ENCODE measurements around the gene CD74. TPM values are rescaled to one million over a fixed set of nuclear protein-coding genes. Genes with fewer than 3 reads are reported as not detected.

The CD74 gene
- total RNA-seq, 6 donors from 2014 or later, result 957 to 4,783 (median 3,180) TPM

DNA sequence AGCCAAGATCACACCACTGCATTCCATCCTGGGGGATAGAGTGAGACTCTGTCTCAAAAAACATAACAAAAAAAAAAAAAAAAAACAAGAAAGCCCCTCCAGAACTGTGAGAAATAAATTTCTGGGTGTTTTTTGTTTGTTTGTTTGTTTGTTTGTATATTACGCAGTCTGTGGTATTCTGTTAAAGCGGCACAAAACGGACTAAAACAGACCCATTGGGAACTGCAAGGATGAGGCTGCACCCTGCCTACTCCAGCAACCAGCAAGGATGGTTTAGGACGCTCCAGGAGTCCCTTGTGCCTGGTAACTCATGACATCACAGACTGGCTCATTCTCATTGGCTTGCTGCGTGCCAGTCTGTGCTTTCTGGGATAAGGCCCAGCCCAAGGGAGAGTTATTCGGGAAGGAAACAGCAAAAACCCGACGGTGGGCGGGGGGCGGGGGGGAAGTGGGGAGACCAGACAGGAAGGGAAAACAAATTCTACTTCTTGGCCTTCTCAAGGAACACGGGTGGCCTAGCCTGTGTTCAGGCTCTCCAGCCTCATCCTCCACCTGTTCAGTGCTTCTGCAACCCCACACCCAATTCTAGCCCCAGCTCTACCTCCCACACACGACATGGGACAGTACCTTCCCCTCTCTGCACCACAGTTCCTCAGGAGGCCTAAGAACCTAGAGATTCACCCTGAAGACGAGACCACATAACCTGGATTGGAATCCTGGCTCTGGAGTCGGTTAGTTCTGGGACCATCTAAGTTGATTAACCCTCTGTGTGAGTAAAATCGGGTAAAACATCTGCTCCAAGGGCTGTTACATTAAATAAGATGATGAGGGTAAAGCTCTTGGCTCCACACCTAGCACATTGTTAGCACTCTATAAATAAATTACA, 2.8 kb downstream of the CD74 start:
- peak overlapping the region; percentile 93 to 95 (median 94) for H3K27ac ChIP-seq
- no peak for TF ChIP-seq EP300 (IDR thresholded peaks at IDR 0.05)
- peak in 2 of 4 donors; percentile 23 to 78 for TF ChIP-seq POLR2A (IDR thresholded peaks at IDR 0.05)
- peak; percentile 24 to 40 for TF ChIP-seq POLR2AphosphoS5 (IDR thresholded peaks at IDR 0.05)
- TF ChIP-seq, protein P1, sequence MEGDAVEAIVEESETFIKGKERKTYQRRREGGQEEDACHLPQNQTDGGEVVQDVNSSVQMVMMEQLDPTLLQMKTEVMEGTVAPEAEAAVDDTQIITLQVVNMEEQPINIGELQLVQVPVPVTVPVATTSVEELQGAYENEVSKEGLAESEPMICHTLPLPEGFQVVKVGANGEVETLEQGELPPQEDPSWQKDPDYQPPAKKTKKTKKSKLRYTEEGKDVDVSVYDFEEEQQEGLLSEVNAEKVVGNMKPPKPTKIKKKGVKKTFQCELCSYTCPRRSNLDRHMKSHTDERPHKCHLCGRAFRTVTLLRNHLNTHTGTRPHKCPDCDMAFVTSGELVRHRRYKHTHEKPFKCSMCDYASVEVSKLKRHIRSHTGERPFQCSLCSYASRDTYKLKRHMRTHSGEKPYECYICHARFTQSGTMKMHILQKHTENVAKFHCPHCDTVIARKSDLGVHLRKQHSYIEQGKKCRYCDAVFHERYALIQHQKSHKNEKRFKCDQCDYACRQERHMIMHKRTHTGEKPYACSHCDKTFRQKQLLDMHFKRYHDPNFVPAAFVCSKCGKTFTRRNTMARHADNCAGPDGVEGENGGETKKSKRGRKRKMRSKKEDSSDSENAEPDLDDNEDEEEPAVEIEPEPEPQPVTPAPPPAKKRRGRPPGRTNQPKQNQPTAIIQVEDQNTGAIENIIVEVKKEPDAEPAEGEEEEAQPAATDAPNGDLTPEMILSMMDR (IDR thresholded peaks at IDR 0.05), result no peak
- WGBS, 2 donors, result 2 to 3% methylated on average over 13 to 15 of the region's 15 CpGs
- H3K36me3 ChIP-seq, result peaks cover 17 to 36% (median 26%) of the 10 kb centered on the region in 4 donors
- peak overlapping the region; percentile 13 to 66 (median 62) for H3K4me3 ChIP-seq
- peak; percentile 83 to 86 for ATAC-seq (ENCODE audit: low FRiP score in 2 of 2)
- H3K4me1 ChIP-seq, result peaks cover 45 to 68% (median 57%) of the 10 kb centered on the region in 4 donors
- H3K27me3 ChIP-seq, result no peaks in the 10 kb centered on the region
- peak in 1 of 2 donors; percentile 96 for DNase-seq
- H3K9me3 ChIP-seq, result no peaks in the 10 kb centered on the region

DNA sequence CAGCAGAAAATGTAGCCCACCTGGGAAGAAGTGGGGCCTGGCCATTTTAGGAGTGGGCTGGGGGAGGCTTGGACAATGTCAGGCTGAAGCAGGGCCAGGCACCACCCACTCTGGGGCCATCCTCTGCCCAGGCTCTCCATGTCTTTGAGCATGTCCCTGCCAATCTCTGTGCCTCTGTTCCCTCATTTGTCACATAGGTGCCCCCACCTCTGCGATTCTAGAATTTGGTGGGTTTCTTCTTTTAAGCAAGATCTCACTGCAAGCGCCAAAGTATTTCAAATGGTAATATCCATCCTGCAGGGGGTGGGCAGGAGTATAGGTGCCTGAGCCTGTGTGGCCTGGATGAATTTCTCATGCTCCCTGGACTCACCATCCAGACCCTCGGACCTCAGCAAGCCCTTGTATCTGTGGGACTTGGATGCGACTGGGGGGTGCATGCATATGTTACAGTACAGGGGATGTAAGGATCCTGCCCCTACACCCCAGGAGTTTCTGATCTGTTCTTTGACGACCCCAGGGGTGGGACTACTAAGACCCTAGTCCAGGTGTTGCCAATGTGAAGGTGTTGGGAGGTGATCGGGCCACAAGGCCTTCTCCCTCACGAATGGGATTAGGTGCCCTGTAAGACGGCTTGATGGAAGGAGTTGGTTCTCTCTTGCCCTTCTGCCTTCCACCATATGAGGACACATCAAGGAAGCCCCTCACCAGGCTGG, 4.3 kb downstream of the CD74 start:
- Histone ChIP-seq H3K36me3 (peaks cover 25 to 51% (median 41%) of the 10 kb centered on the region in 4 donors), H3K4me3 (peak overlapping the region in 1 of 4 donors; percentile 62), H3K9me3 (no peaks in the 10 kb centered on the region), H3K4me1 (peaks cover 43 to 64% (median 55%) of the 10 kb centered on the region in 4 donors), H3K27me3 (no peaks in the 10 kb centered on the region), H3K27ac (peak overlapping the region; percentile 93 to 95 (median 94))
- no peak for DNase-seq
- ATAC-seq (ENCODE audit: low FRiP score in 2 of 2), result no peak
- WGBS, 2 donors, result 82 to 87% methylated on average over 6 to 8 of the region's 8 CpGs
- TF ChIP-seq, protein P1 (IDR thresholded peaks at IDR 0.05), result no peak
- TF ChIP-seq POLR2AphosphoS5 (IDR thresholded peaks at IDR 0.05) (no peak), POLR2A (IDR thresholded peaks at IDR 0.05) (no peak), EP300 (IDR thresholded peaks at IDR 0.05) (no peak)

DNA sequence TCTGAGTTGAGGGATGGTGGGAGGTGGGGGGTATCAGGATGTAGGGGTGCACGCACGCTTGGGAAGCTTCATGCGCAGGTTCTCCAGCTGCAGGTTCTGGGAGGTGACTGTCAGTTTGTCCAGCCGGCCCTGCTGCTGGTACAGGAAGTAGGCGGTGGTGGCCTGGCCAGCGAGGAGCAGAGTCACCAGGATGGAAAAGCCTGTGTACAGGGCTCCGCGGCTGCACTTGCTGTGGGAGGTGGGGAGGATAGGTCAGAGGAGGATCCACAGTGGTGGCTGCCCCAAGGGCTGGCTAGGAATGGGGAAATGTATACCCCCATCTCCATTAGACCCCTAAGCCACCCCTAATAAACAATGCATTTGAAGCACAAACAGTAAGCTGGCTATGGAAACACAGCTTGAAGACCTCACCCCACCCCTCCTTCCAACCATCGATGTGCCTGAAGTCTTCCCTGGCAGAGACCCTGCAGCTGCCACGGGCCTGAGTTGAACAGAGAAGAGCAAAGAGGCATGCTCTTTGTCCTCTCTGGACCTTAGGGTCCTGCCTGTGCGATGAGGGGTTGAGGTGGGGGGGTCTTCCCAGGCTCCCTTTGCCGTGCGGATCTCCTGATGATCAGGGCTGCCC, 5.5 kb downstream of the CD74 start:
- H3K4me1 ChIP-seq, result peaks cover 38 to 58% (median 47%) of the 10 kb centered on the region in 4 donors
- 61 to 69% methylated on average over 12 to 13 of the region's 13 CpGs for WGBS, 2 donors
- TF ChIP-seq, protein P1 (IDR thresholded peaks at IDR 0.05), result no peak
- TF ChIP-seq POLR2AphosphoS5 (IDR thresholded peaks at IDR 0.05) (no peak), EP300 (IDR thresholded peaks at IDR 0.05) (no peak), POLR2A (IDR thresholded peaks at IDR 0.05) (no peak)
- ATAC-seq (ENCODE audit: low FRiP score in 2 of 2), result no peak
- peak overlapping the region; percentile 54 to 95 (median 94) for H3K27ac ChIP-seq
- H3K36me3 ChIP-seq, result peaks cover 34 to 63% (median 53%) of the 10 kb centered on the region in 4 donors
- no peaks in the 10 kb centered on the region for H3K27me3 ChIP-seq
- no peak for DNase-seq
- no peak overlapping the region for H3K4me3 ChIP-seq
- no peaks in the 10 kb centered on the region for H3K9me3 ChIP-seq

DNA sequence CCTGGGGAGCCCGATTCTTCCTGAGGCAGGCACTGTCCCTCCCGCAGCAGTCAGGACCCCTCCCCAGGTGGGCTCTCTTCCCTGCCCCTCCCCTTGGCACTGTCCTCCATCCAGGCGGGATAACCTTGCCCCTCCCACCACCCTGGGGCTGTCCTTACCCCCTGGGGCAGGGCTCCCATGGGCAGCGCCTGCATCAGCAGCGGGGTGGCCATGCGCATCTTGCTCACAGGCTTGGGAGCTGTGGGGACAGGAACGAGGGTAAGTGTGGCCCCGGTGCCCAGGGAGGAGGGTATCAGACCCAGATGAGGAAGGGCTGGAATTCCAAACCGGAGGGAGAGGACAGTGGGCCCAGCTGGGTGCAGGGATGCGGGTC, 6.0 kb downstream of the CD74 start:
- DNase-seq, result peak in 1 of 2 donors; percentile 77

More for the DNA sequence above, 6.0 kb downstream of the CD74 start:
- H3K4me3 ChIP-seq, result no peak overlapping the region
- no peak for ATAC-seq (ENCODE audit: low FRiP score in 2 of 2)
- no peaks in the 10 kb centered on the region for H3K9me3 ChIP-seq
- H3K27me3 ChIP-seq, result no peaks in the 10 kb centered on the region
- peaks cover 37 to 68% (median 58%) of the 10 kb centered on the region in 4 donors for H3K36me3 ChIP-seq
- TF ChIP-seq EP300 (IDR thresholded peaks at IDR 0.05), result no peak
- no peak for TF ChIP-seq POLR2AphosphoS5 (IDR thresholded peaks at IDR 0.05)
- TF ChIP-seq POLR2A (IDR thresholded peaks at IDR 0.05), result no peak
- TF ChIP-seq, protein P1 (IDR thresholded peaks at IDR 0.05), result no peak
- WGBS, 2 donors, result 75 to 82% methylated on average over 7 to 10 of the region's 10 CpGs
- H3K27ac ChIP-seq, result peak overlapping the region; percentile 54 to 95 (median 94)
- peaks cover 38 to 54% (median 44%) of the 10 kb centered on the region in 4 donors for H3K4me1 ChIP-seq
